HG03565 (cell line): Measurements from ENCODE around the gene SLC25A21.
"Not testable (repeated sequence)": the region's sequence is repeated elsewhere in the genome, so short reads cannot be mapped to it uniquely, and the experiment has no call there.

ENCODE experiments used
- ATAC-seq: cut with Tn5 transposase; IDR thresholded peaks from one replicate; pipeline ENCODE4 v1.9.1; 2021; ENCODE audit warnings: mild to moderate bottlenecking, moderate library complexity; ENCODE audit not compliant: unreplicated experiment

SLC25A21 gene

GRCh38 chr14:36896300-36896699, 276.1 kb downstream of the SLC25A21 start:
- ATAC-seq = not testable (repeated sequence)

GRCh38 chr14:36884049-36884448, 288.4 kb downstream of the SLC25A21 start:
- ATAC-seq = no peak

- ATAC-seq = no peak
Measured at GRCh38 chr14:36880276-36880675, 292.1 kb downstream of the SLC25A21 start.

- no peak for ATAC-seq
Measured at GRCh38 chr14:36879558-36879957, 292.8 kb downstream of the SLC25A21 start.

GRCh38 chr14:36874396-36875138, 297.8 kb downstream of the SLC25A21 start:
- ATAC-seq = no peak

GRCh38 chr14:36870776-36871175, 301.6 kb downstream of the SLC25A21 start:
- no peak for ATAC-seq

GRCh38 chr14:36869125-36869524, 303.3 kb downstream of the SLC25A21 start:
- ATAC-seq = no peak

GRCh38 chr14:36866867-36867266, 305.5 kb downstream of the SLC25A21 start:
- peak; percentile 90 for ATAC-seq

GRCh38 chr14:36863271-36863670, 309.1 kb downstream of the SLC25A21 start:
- no peak for ATAC-seq

GRCh38 chr14:36862237-36862636, 310.2 kb downstream of the SLC25A21 start:
- not testable (repeated sequence) for ATAC-seq

- no peak for ATAC-seq
Measured at GRCh38 chr14:36860831-36861230, 311.6 kb downstream of the SLC25A21 start.

GRCh38 chr14:36859119-36859518, 313.3 kb downstream of the SLC25A21 start:
- no peak for ATAC-seq

- ATAC-seq = no peak
Measured at GRCh38 chr14:36857842-36858445, 314.5 kb downstream of the SLC25A21 start.

GRCh38 chr14:36857136-36857535, 315.3 kb downstream of the SLC25A21 start:
- no peak for ATAC-seq

GRCh38 chr14:36856095-36856878, 316.1 kb downstream of the SLC25A21 start:
- ATAC-seq = no peak

GRCh38 chr14:36855396-36855795, 317.0 kb downstream of the SLC25A21 start:
- no peak for ATAC-seq

GRCh38 chr14:36852981-36853691, 319.3 kb downstream of the SLC25A21 start:
- no peak for ATAC-seq

GRCh38 chr14:36848213-36848612, 324.2 kb downstream of the SLC25A21 start:
- ATAC-seq = no peak

- ATAC-seq = no peak
Measured at GRCh38 chr14:36847366-36847765, 325.0 kb downstream of the SLC25A21 start.

GRCh38 chr14:36845356-36846012, 326.9 kb downstream of the SLC25A21 start:
- ATAC-seq = no peak
